HepG2 (cell line): ENCODE measurements around the gene ATOSB. TPM values are rescaled to one million over a fixed set of nuclear protein-coding genes. Genes with fewer than 3 reads are reported as not detected.
A peak's percentile ranks its signal among the peaks of the same experiment; 100 is the strongest.

Experiments
- CC2D1A ChIP-seq: sonication (generic); formaldehyde crosslinking; IDR thresholded peaks from 2 replicates; pipeline ENCODE4 v1.8.1; 2023; ENCODE audit warnings: mild to moderate bottlenecking, missing genetic modification reagents
- ELF4 ChIP-seq: sonication (generic); formaldehyde crosslinking; IDR thresholded peaks from 2 replicates; pipeline ENCODE4 v1.5.0; 2020; ENCODE audit warnings: missing genetic modification reagents, mild to moderate bottlenecking, moderate library complexity, borderline replicate concordance
- FOXA3 ChIP-seq: IDR thresholded peaks from 2 replicates; pipeline ENCODE4 v1.6.1; 2016; ENCODE audit warnings: missing genetic modification reagents, missing compliant biosample characterization
- FOXC1 ChIP-seq: sonication (generic); formaldehyde crosslinking; IDR thresholded peaks from 2 replicates; pipeline ENCODE4 v1.8.0; 2022; ENCODE audit warnings: mild to moderate bottlenecking, missing genetic modification reagents, borderline replicate concordance
- HMG20B ChIP-seq: conservative IDR thresholded peaks from 2 replicates; pipeline ENCODE4 v1.6.1; 2016; ENCODE audit warnings: missing genetic modification reagents, missing compliant biosample characterization
- HNRNPH1 ChIP-seq: fragments of 200-400 bp; formaldehyde crosslinking; optimal IDR thresholded peaks from 2 replicates; pipeline ENCODE3; 2017; ENCODE audit warnings: mild to moderate bottlenecking, low read depth, low read length
- IKZF1 ChIP-seq: fragments of 450-650 bp; IDR thresholded peaks from 2 replicates; pipeline ENCODE4 v1.7.1; 2016
- MBD4 ChIP-seq: IDR thresholded peaks from 2 replicates; pipeline ENCODE4 v1.6.1; 2012; ENCODE audit warnings: low read length, inconsistent platforms, borderline replicate concordance
- MYNN ChIP-seq: sonication (generic); formaldehyde crosslinking; IDR thresholded peaks from 2 replicates; pipeline ENCODE4 v1.4.0; 2020; ENCODE audit warnings: mild to moderate bottlenecking, low read depth, missing genetic modification reagents
- NCOA1 ChIP-seq: sonication (generic); formaldehyde crosslinking; IDR thresholded peaks from 2 replicates; pipeline ENCODE4 v1.9.0; 2021; ENCODE audit warnings: missing genetic modification reagents
- NCOA2 ChIP-seq: sonication (generic); formaldehyde crosslinking; IDR thresholded peaks from 2 replicates; pipeline ENCODE4 v1.8.0; 2022; ENCODE audit warnings: inconsistent platforms
- NFKBIZ ChIP-seq: IDR thresholded peaks from 2 replicates; pipeline ENCODE4 v1.6.1; 2018; ENCODE audit warnings: missing genetic modification reagents, missing compliant biosample characterization
- NFRKB ChIP-seq: fragments of 450-650 bp; IDR thresholded peaks from 2 replicates; pipeline ENCODE4 v1.6.1; 2017
- NR2F1 ChIP-seq, 2 experiments: fragments of 450-650 bp in 1 of 2; formaldehyde crosslinking in 1 of 2; IDR thresholded peaks; 2 replicates each; pipeline versions ENCODE4 v1.5.0 to v1.6.1; 2016 to 2020; ENCODE audit warnings: mild to moderate bottlenecking in 1 of 2, missing compliant biosample characterization in 1 of 2, missing genetic modification reagents in 1 of 2, moderate library complexity in 1 of 2
- PITX1 ChIP-seq: sonication (generic); formaldehyde crosslinking; IDR thresholded peaks from 2 replicates; pipeline ENCODE4 v1.5.1; 2020; ENCODE audit warnings: mild to moderate bottlenecking, missing genetic modification reagents
- ZFX ChIP-seq: sonication (generic); formaldehyde crosslinking; IDR thresholded peaks from 2 replicates; pipeline ENCODE4 v1.4.0; 2020; ENCODE audit warnings: mild to moderate bottlenecking, low read depth, missing genetic modification reagents, moderate library complexity
- ZMYM3 ChIP-seq: sonication (generic); formaldehyde crosslinking; IDR thresholded peaks from 2 replicates; pipeline ENCODE4 v1.5.1; 2020; ENCODE audit warnings: mild to moderate bottlenecking, missing genetic modification reagents
- ZNF121 ChIP-seq: sonication (generic); formaldehyde crosslinking; IDR thresholded peaks from 2 replicates; pipeline ENCODE4 v1.5.0; 2020; ENCODE audit warnings: mild to moderate bottlenecking, missing genetic modification reagents
- ZNF230 ChIP-seq: sonication (generic); formaldehyde crosslinking; IDR thresholded peaks from 2 replicates; pipeline ENCODE4 v1.4.0; 2020; ENCODE audit warnings: mild to moderate bottlenecking, missing genetic modification reagents
- ZNF235 ChIP-seq: sonication (generic); formaldehyde crosslinking; IDR thresholded peaks from 2 replicates; pipeline ENCODE4 v1.8.1; 2023; ENCODE audit warnings: mild to moderate bottlenecking, missing genetic modification reagents, borderline replicate concordance
- ZNF251 ChIP-seq: sonication (generic); formaldehyde crosslinking; IDR thresholded peaks from 2 replicates; pipeline ENCODE4 v1.9.0; 2021; ENCODE audit warnings: mild to moderate bottlenecking, missing genetic modification reagents
- ZNF256 ChIP-seq: sonication (generic); formaldehyde crosslinking; conservative IDR thresholded peaks from 2 replicates; pipeline ENCODE4 v1.4.0; 2020; ENCODE audit warnings: missing genetic modification reagents
- ZNF569 ChIP-seq: sonication (generic); formaldehyde crosslinking; IDR thresholded peaks from 2 replicates; pipeline ENCODE4 v1.5.0; 2020; ENCODE audit warnings: mild to moderate bottlenecking, missing genetic modification reagents, moderate library complexity, borderline replicate concordance
- ZNF687 ChIP-seq: sonication (generic); formaldehyde crosslinking; IDR thresholded peaks from 2 replicates; pipeline ENCODE4 v1.5.1; 2020; ENCODE audit warnings: mild to moderate bottlenecking, missing genetic modification reagents, moderate library complexity
- ZNF776 ChIP-seq: sonication (generic); formaldehyde crosslinking; IDR thresholded peaks from 2 replicates; pipeline ENCODE4 v1.4.0; 2020; ENCODE audit warnings: mild to moderate bottlenecking, missing genetic modification reagents
- ZSCAN21 ChIP-seq: sonication (generic); formaldehyde crosslinking; IDR thresholded peaks from 2 replicates; pipeline ENCODE4 v1.8.0; 2022; ENCODE audit warnings: mild to moderate bottlenecking, missing genetic modification reagents, moderate library complexity, borderline replicate concordance
- polyA plus RNA-seq, 8 experiments: library from polyadenylated mRNA; depleted of rRNA in 3 of 8; stranded (reverse) in 7 of 8; unstranded in 1 of 8; fragments of >200 nt; fragmentation: Illumina TruSeq in 4 of 8; extraction: Trizol in 4 of 8; gene quantifications; 2 replicates each; pipeline versions ENCODE4 v1.2.1 to v1.2.3, GENCODE V29; 2011 to 2016; ENCODE audit warnings: low read depth in 4 of 8, missing spikeins in 1 of 8, mixed read lengths in 1 of 8; ENCODE audit not compliant: insufficient read depth in 1 of 8
- total RNA-seq, 5 experiments: library from RNA; depleted of rRNA; stranded (reverse); fragments of >200 nt; fragmentation: Illumina TruSeq; extraction: Trizol; gene quantifications; 2 replicates each; pipeline ENCODE4 v1.2.3, GENCODE V29; 2016; ENCODE audit warnings: low read depth in 1 of 5
- TF ChIP-seq, protein P1 (sequence below): sonication (generic); formaldehyde crosslinking; conservative IDR thresholded peaks from 2 replicates; pipeline ENCODE4 v1.5.0; 2020; ENCODE audit warnings: missing genetic modification reagents

ATOSB gene
- total and polyA plus RNA-seq, 2 of the 13 experiments (the other 11 are each of a cell fraction or from before 2014, with no cell fraction given): 1.9 to 6.4 TPM

GRCh38 chr9:35096035-35096849 lies 19.4 kb downstream of the ATOSB start, which contains the start of gene PIGO (continued):
- TF ChIP-seq ZNF251 (CRISPR knock-in tag) (peak; percentile 93; the same call in 1 of the 2 replicates), FOXC1 (CRISPR knock-in tag) (peak; percentile 94; the same call in 1 of the 2 replicates), ZNF235 (CRISPR knock-in tag) (no peak), NR2F1 (CRISPR knock-in tag; IDR thresholded peaks at IDR 0.05) (peak in 1 of 2 experiments; percentile 69; a peak in 1 of 4 replicates), ZNF776 (CRISPR knock-in tag) (no peak), ELF4 (peak; percentile 98), ZFX (peak; percentile 100), PITX1 (CRISPR knock-in tag) (peak; percentile 77), ZNF121 (CRISPR knock-in tag) (0 out of 2 replicates have a peak, but pooled peaks have one; percentile 59), NFRKB (no peak), NCOA2 (CRISPR knock-in tag) (peak; percentile 54; the same call in 1 of the 2 replicates), MYNN (0 out of 2 replicates have a peak, but pooled peaks have one; percentile 43), NCOA1 (CRISPR knock-in tag) (no peak; the same call in 1 of the 2 replicates), ZNF256 (no peak), MBD4 (no peak), ZMYM3 (CRISPR knock-in tag) (no peak), NFKBIZ (peak; percentile 47), FOXA3 (peak; percentile 38), IKZF1 (no peak), ZSCAN21 (CRISPR knock-in tag) (peak; percentile 88), ZNF687 (peak; percentile 95), HNRNPH1 (no peak), HMG20B (CRISPR knock-in tag) (0 out of 2 replicates have a peak, but pooled peaks have one; percentile 31), CC2D1A (CRISPR knock-in tag) (no peak), ZNF569 (CRISPR knock-in tag) (no peak), ZNF230 (CRISPR knock-in tag) (peak; percentile 98)
- TF ChIP-seq, protein P1, sequence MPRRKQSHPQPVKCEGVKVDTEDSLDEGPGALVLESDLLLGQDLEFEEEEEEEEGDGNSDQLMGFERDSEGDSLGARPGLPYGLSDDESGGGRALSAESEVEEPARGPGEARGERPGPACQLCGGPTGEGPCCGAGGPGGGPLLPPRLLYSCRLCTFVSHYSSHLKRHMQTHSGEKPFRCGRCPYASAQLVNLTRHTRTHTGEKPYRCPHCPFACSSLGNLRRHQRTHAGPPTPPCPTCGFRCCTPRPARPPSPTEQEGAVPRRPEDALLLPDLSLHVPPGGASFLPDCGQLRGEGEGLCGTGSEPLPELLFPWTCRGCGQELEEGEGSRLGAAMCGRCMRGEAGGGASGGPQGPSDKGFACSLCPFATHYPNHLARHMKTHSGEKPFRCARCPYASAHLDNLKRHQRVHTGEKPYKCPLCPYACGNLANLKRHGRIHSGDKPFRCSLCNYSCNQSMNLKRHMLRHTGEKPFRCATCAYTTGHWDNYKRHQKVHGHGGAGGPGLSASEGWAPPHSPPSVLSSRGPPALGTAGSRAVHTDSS (CRISPR knock-in tag): no peak
